Suprapubic skin (tissue), 4 donors: Measurements from ENCODE around the gene PHPT1.

Experiments
- EP300 ChIP-seq: sonication (generic); formaldehyde crosslinking; IDR thresholded peaks from one replicate; pipeline ENCODE4 v1.6.1; 2017; ENCODE audit warnings: antibody characterized with exemption
- POLR2A ChIP-seq, 2 donors: fragments of 450-650 bp; IDR thresholded peaks; one replicate each; pipeline ENCODE4 v1.6.1; 2017; ENCODE audit warnings: antibody characterized with exemption in 2 of 2, mild to moderate bottlenecking in 2 of 2, moderate library complexity in 2 of 2
- POLR2AphosphoS5 ChIP-seq, 3 donors: sonication (generic); formaldehyde crosslinking; IDR thresholded peaks; one replicate each; pipeline ENCODE4 v1.6.1; 2017; ENCODE audit warnings: antibody characterized with exemption in 3 of 3
- TF ChIP-seq, protein P1 (sequence below), 2 donors: fragments of 200-600 bp in 1 of 2; fragments of 450-650 bp in 1 of 2; sonication (generic) in 1 of 2; IDR thresholded peaks; one replicate each; pipeline ENCODE4 v1.5.1; 2016 to 2019; ENCODE audit warnings: antibody characterized with exemption in 2 of 2, mild to moderate bottlenecking in 1 of 2, moderate library complexity in 1 of 2

DNA sequence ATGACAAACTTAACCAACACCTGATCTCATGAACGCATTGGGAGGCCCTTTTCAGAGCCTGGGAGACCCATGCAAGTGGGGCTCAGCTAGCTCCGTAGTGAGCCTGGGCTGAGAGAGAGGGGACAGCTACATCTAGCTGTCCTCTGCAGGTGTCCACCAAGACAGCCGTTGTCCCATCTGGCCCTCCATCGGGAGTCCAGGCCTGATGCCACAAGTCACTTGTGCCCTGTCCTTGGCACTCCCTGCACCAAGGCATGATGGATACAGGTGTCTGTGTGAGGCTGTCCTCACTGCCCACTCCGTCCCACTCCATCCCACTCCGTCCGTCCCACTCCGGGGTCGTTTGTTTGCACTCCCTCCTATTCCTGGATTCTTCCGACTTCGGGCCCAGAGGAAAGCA lies 19.4 kb downstream of the PHPT1 start:
- TF ChIP-seq, protein P1, sequence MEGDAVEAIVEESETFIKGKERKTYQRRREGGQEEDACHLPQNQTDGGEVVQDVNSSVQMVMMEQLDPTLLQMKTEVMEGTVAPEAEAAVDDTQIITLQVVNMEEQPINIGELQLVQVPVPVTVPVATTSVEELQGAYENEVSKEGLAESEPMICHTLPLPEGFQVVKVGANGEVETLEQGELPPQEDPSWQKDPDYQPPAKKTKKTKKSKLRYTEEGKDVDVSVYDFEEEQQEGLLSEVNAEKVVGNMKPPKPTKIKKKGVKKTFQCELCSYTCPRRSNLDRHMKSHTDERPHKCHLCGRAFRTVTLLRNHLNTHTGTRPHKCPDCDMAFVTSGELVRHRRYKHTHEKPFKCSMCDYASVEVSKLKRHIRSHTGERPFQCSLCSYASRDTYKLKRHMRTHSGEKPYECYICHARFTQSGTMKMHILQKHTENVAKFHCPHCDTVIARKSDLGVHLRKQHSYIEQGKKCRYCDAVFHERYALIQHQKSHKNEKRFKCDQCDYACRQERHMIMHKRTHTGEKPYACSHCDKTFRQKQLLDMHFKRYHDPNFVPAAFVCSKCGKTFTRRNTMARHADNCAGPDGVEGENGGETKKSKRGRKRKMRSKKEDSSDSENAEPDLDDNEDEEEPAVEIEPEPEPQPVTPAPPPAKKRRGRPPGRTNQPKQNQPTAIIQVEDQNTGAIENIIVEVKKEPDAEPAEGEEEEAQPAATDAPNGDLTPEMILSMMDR (IDR thresholded peaks at IDR 0.05) = no peak
- TF ChIP-seq POLR2A (IDR thresholded peaks at IDR 0.05) (no peak), POLR2AphosphoS5 (IDR thresholded peaks at IDR 0.05) (no peak), EP300 (no peak)
